Activated CD4-positive, alpha-beta memory T cell treated with anti-CD3 and anti-CD28 coated beads, Interleukin-2, amount 10 ng/mL, durations not matched to agents 7 days and 5 days (primary cell): ENCODE results near the gene COG2. TPM values are rescaled to one million over a fixed set of nuclear protein-coding genes. Genes with fewer than 3 reads are reported as not detected.

Experiments used
- CTCF ChIA-PET: fragments of 350-600 bp; sonication (Branson Sonifier 250); formaldehyde crosslinking; loops from one replicate; lab custom pipeline; 2021; ENCODE audit warnings: antibody characterized with exemption, inconsistent platforms; lab: Charles Lee
- POLR2A ChIA-PET: fragments of 350-600 bp; sonication (Branson Sonifier 250); formaldehyde crosslinking; loops from one replicate; lab custom pipeline; 2021; ENCODE audit warnings: antibody characterized with exemption; lab: Charles Lee
- DNase-seq: peaks from one replicate; pipeline ENCODE4 v3.0.0-alpha.2; 2020
- H3K27ac Mint-ChIP-seq: one replicate; pipeline ENCODE4 v1.8.0; 2021; ENCODE audit warnings: mild to moderate bottlenecking, mixed read lengths
- H3K27me3 Mint-ChIP-seq: one replicate; pipeline ENCODE4 v1.8.0; 2021; ENCODE audit warnings: mixed read lengths
- H3K36me3 Mint-ChIP-seq: one replicate; pipeline ENCODE4 v1.8.0; 2021; ENCODE audit warnings: low read depth, mixed read lengths
- H3K4me1 Mint-ChIP-seq: one replicate; pipeline ENCODE4 v1.8.0; 2021; ENCODE audit warnings: mixed read lengths
- H3K4me3 Mint-ChIP-seq: one replicate; pipeline ENCODE4 v1.8.0; 2021; ENCODE audit warnings: mild to moderate bottlenecking, mixed read lengths
- H3K9me3 Mint-ChIP-seq: one replicate; pipeline ENCODE4 v1.8.0; 2021; ENCODE audit warnings: mixed read lengths
- total RNA-seq, 2 experiments: library from RNA; stranded (reverse); gene quantifications; one replicate each; pipeline ENCODE4 v1.2.3, GENCODE V29; 2021

Gene COG2
- total RNA-seq, 2 experiments from 2014 or later = 22.3 to 29.1 TPM

DNA sequence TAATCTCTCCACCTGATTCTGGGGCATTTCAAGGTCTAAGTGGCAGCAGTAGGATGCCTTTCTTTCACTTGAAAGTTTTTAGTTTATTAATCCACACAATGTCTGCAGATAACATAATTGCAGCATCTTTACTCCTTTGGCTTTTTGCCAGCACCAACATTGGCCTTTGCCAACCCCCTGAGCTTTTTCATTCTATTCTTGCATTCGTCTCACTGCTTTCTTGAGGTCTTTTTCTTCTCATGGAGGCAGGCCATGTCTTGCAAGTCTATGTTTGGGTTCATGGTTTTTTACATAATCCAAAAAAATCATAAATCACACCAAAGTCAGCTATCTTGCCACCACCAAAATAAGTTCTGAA, 30.4 kb upstream of the COG2 start:
- H3K27ac Mint-ChIP-seq = no peak overlapping the region
- no peaks in the 10 kb centered on the region for H3K36me3 Mint-ChIP-seq
- no peak overlapping the region for H3K4me3 Mint-ChIP-seq
- H3K4me1 Mint-ChIP-seq = no peaks in the 10 kb centered on the region
- H3K27me3 Mint-ChIP-seq = peaks cover 12% of the 10 kb centered on the region
- CTCF ChIA-PET = interaction anchor here (0.9 kb wide), 1 partner anchor 30 kb away, joined by 4 read pairs; the partner anchor contains the start of gene COG2
- H3K9me3 Mint-ChIP-seq = no peaks in the 10 kb centered on the region
- POLR2A ChIA-PET = no interaction called here
- no peak for DNase-seq

- peaks cover 15% of the 10 kb centered on the region for H3K27me3 Mint-ChIP-seq
- POLR2A ChIA-PET = no interaction called here
- no peaks in the 10 kb centered on the region for H3K36me3 Mint-ChIP-seq
- no peak overlapping the region for H3K27ac Mint-ChIP-seq
- CTCF ChIA-PET = interaction anchor here (0.7 to 0.9 kb wide), 2 partner anchors 29 to 32 kb away, joined by 3 to 4 read pairs; partner anchors contain the start of gene COG2
- H3K4me3 Mint-ChIP-seq = no peak overlapping the region
- no peaks in the 10 kb centered on the region for H3K9me3 Mint-ChIP-seq
- no peaks in the 10 kb centered on the region for H3K4me1 Mint-ChIP-seq
- no peak for DNase-seq
Observed at GRCh38 chr1:230612651-230613050, 29.6 kb upstream of the COG2 start.

- peaks cover 21% of the 10 kb centered on the region for H3K27me3 Mint-ChIP-seq
- CTCF ChIA-PET = no interaction called here
- no peak for DNase-seq
Observed at GRCh38 chr1:230614121-230614520, 28.2 kb upstream of the COG2 start.

GRCh38 chr1:230618537-230618936, 23.7 kb upstream of the COG2 start:
- ChIA-PET POLR2A (no interaction called here), CTCF (interaction anchor here (2.3 kb wide), 1 partner anchor 24 kb away, joined by 9 read pairs; the partner anchor contains the start of gene COG2)
- H3K36me3 Mint-ChIP-seq = no peaks in the 10 kb centered on the region
- no peaks in the 10 kb centered on the region for H3K4me1 Mint-ChIP-seq
- no peak overlapping the region for H3K4me3 Mint-ChIP-seq
- H3K9me3 Mint-ChIP-seq = no peaks in the 10 kb centered on the region
- peaks cover 30% of the 10 kb centered on the region for H3K27me3 Mint-ChIP-seq
- no peak overlapping the region for H3K27ac Mint-ChIP-seq
- no peak for DNase-seq

More at GRCh38 chr1:230614121-230614520, 28.2 kb upstream of the COG2 start:
- no peak overlapping the region for H3K4me3 Mint-ChIP-seq
- no peaks in the 10 kb centered on the region for H3K9me3 Mint-ChIP-seq
- H3K36me3 Mint-ChIP-seq = no peaks in the 10 kb centered on the region
- H3K4me1 Mint-ChIP-seq = no peaks in the 10 kb centered on the region
- H3K27ac Mint-ChIP-seq = no peak overlapping the region
- POLR2A ChIA-PET = no interaction called here

DNA sequence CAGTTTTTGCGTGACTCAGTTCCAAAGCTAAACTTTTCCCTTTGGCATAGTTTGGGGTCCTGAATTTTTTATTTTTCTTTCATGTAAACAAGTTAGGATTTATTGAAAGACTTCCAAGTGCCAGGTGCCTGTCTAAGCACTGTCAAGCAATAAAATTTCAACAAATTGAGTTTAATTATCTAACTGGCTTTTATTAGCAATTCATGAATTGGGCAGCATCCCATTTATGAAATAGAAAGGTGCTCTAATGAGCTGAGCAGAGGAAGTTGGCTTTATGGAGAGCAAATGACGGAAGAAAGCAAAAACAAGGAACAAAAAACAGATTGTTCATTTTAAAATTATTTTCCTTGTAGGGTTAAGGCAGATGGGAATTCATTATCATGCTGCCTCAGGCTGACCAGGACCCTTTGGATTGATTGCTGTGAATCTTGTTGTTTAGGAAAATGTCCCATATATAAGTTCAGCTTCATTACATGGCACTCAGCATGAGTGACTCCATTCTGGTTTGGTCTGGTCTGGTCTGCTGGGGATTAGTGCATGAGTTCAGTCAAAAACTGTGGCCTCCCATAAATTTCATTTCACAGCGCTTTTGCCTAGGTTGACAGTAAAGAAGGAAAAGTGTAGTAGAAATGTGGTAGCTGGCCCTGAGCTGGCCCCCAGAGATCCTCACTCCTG, 21.5 kb upstream of the COG2 start:
- POLR2A ChIA-PET = no interaction called here
- H3K9me3 Mint-ChIP-seq = no peaks in the 10 kb centered on the region
- no peak overlapping the region for H3K27ac Mint-ChIP-seq
- no peak overlapping the region for H3K4me3 Mint-ChIP-seq
- no peaks in the 10 kb centered on the region for H3K4me1 Mint-ChIP-seq
- peaks cover 23% of the 10 kb centered on the region for H3K27me3 Mint-ChIP-seq
- H3K36me3 Mint-ChIP-seq = no peaks in the 10 kb centered on the region
- CTCF ChIA-PET = no interaction called here
- DNase-seq = no peak

- no peaks in the 10 kb centered on the region for H3K9me3 Mint-ChIP-seq
- CTCF ChIA-PET = no interaction called here
- DNase-seq = no peak
- H3K27ac Mint-ChIP-seq = no peak overlapping the region
- no peak overlapping the region for H3K4me3 Mint-ChIP-seq
- H3K27me3 Mint-ChIP-seq = peaks cover 19% of the 10 kb centered on the region
- POLR2A ChIA-PET = no interaction called here
- H3K4me1 Mint-ChIP-seq = no peaks in the 10 kb centered on the region
- no peaks in the 10 kb centered on the region for H3K36me3 Mint-ChIP-seq
Observed at GRCh38 chr1:230621324-230622030, 20.8 kb upstream of the COG2 start.

DNA sequence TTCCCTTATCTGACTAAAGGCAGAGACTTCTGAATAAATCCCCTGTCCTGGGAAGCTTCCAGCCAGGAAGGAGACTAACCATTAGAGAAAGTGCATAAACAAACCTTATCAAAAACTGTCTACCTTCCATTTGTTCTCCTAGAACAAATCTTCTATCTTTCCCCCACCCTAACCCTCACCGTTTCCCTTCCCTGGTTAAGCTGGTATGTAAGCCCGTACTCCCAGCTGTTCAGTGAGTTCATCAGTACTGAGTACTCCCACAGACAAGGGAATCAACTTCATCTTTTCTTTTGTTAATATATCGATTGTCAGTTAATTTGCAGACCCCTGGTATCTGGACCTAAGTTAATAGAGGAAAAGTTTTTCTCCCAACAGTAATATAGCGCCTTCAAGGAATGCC, 20.1 kb upstream of the COG2 start:
- DNase-seq = no peak
- Mint-ChIP-seq H3K9me3 (no peaks in the 10 kb centered on the region), H3K4me1 (no peaks in the 10 kb centered on the region), H3K27me3 (peaks cover 19% of the 10 kb centered on the region), H3K27ac (no peak overlapping the region), H3K36me3 (no peaks in the 10 kb centered on the region), H3K4me3 (no peak overlapping the region)
- POLR2A ChIA-PET = no interaction called here
- CTCF ChIA-PET = no interaction called here

DNA sequence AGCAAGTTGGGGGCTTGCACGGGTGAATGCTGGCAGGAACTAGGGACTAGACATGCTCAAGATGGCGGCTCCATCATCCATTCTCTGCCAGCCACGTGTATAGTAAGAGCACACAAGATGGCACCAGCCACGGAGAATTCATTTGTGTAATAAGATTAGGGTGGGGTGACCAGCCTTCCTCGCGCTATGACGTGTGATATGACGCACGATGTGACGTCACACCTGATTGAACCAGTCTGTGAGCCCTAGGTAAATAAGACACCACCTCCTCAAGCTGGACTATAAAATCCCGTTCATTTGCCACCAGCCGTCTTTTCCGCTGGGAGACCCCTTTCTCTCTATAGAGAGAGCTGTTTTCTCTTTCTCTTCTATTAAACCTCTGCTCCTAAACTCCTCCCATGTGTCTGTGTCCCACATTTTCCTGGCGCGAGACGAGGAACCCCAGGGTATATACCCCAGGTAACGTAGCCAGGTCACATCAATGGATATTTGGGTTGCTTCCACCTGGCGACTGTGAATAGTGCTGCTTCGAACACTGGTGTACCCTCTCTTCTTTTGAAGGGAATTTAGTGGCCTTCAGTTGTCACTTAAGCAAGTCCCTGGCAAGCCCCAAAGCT, 18.1 kb upstream of the COG2 start:
- Mint-ChIP-seq H3K4me1 (no peaks in the 10 kb centered on the region), H3K36me3 (no peaks in the 10 kb centered on the region), H3K27ac (no peak overlapping the region), H3K27me3 (peaks cover 12% of the 10 kb centered on the region), H3K4me3 (no peak overlapping the region), H3K9me3 (no peaks in the 10 kb centered on the region)
- ChIA-PET POLR2A (no interaction called here), CTCF (no interaction called here)
- no peak for DNase-seq

DNA sequence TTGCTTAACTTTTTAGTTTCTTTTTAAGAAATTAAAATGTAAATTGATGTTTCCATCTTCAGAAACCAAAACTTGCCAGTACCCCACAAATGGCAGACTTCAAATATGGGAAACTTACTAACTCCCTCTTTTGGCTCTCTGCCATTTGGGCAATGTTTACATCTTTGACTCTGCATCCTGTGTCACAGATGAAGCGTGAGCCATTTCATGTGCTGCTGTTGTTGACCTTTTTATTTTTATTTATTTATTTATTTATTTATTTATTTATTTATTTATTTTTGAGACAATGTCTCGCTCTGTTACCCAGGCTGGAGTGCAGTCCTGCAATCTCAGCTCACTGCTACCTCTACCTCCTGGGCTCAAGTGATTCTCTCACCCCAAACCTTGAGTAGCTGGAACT, 16.0 kb upstream of the COG2 start:
- ChIA-PET POLR2A (no interaction called here), CTCF (no interaction called here)
- H3K9me3 Mint-ChIP-seq = no peaks in the 10 kb centered on the region
- no peaks in the 10 kb centered on the region for H3K36me3 Mint-ChIP-seq
- H3K4me1 Mint-ChIP-seq = no peaks in the 10 kb centered on the region
- H3K4me3 Mint-ChIP-seq = no peak overlapping the region
- peaks cover 4% of the 10 kb centered on the region for H3K27me3 Mint-ChIP-seq
- no peak for DNase-seq
- no peak overlapping the region for H3K27ac Mint-ChIP-seq

GRCh38 chr1:230627767-230628166, 14.5 kb upstream of the COG2 start:
- ChIA-PET POLR2A (no interaction called here), CTCF (no interaction called here)
- Mint-ChIP-seq H3K4me1 (no peaks in the 10 kb centered on the region), H3K27ac (no peak overlapping the region), H3K9me3 (no peaks in the 10 kb centered on the region), H3K4me3 (no peak overlapping the region), H3K27me3 (peaks cover 4% of the 10 kb centered on the region), H3K36me3 (no peaks in the 10 kb centered on the region)
- no peak for DNase-seq

GRCh38 chr1:230629511-230629910, 12.8 kb upstream of the COG2 start:
- no peak overlapping the region for H3K4me3 Mint-ChIP-seq
- H3K4me1 Mint-ChIP-seq = no peaks in the 10 kb centered on the region
- peaks cover 4% of the 10 kb centered on the region for H3K27me3 Mint-ChIP-seq
- H3K27ac Mint-ChIP-seq = no peak overlapping the region
- no peaks in the 10 kb centered on the region for H3K9me3 Mint-ChIP-seq
- DNase-seq = no peak
- ChIA-PET POLR2A (no interaction called here), CTCF (interaction anchor here (1.1 kb wide), 1 partner anchor 12 kb away, joined by 3 read pairs; no protein-coding TSS in a partner anchor)
- no peaks in the 10 kb centered on the region for H3K36me3 Mint-ChIP-seq

GRCh38 chr1:230631477-230631876, 10.8 kb upstream of the COG2 start:
- CTCF ChIA-PET = no interaction called here
- DNase-seq = no peak
- H3K4me1 Mint-ChIP-seq = no peaks in the 10 kb centered on the region
- no peaks in the 10 kb centered on the region for H3K36me3 Mint-ChIP-seq
- H3K4me3 Mint-ChIP-seq = no peak overlapping the region
- H3K27me3 Mint-ChIP-seq = peaks cover 8% of the 10 kb centered on the region
- POLR2A ChIA-PET = no interaction called here
- no peaks in the 10 kb centered on the region for H3K9me3 Mint-ChIP-seq
- H3K27ac Mint-ChIP-seq = no peak overlapping the region

DNA sequence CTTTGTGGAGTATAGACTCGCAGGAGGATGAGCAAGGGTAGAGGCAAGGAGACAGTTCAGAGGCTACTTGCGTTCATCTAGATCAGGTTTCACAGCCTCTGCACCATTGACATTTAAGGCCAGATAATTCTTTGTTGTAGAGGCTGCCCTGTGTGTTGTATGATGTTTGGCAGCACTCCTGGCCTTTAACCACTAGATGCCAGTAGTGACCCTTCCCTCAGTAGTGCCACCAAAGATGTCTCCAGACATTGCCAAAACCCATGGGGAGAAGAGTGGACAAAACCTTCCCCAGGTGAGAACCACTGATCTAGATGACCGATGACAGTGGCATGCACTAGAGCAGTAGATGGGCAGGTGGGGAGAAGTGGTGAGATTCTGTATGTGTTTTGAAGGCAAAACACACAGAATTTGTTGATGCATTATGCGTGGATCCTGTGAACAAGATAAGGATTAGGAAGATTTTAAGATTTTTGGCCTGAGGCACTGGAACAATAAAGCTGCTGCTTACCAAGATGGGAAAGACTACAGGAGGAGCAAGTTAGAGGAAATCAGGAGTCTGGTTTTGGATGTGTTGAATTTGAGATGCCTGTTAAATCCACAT, 9.9 kb upstream of the COG2 start:
- ChIA-PET CTCF (no interaction called here), POLR2A (no interaction called here)
- no peaks in the 10 kb centered on the region for H3K4me1 Mint-ChIP-seq
- H3K36me3 Mint-ChIP-seq = no peaks in the 10 kb centered on the region
- no peak for DNase-seq
- H3K27ac Mint-ChIP-seq = no peak overlapping the region
- H3K9me3 Mint-ChIP-seq = no peaks in the 10 kb centered on the region
- H3K4me3 Mint-ChIP-seq = no peak overlapping the region
- H3K27me3 Mint-ChIP-seq = peaks cover 16% of the 10 kb centered on the region
